Uterus (tissue), 4 donors: Measurements from ENCODE around the gene ITPR1. TPM values are rescaled to one million over a fixed set of nuclear protein-coding genes. Genes with fewer than 3 reads are reported as not detected.
A peak's percentile ranks its signal among the peaks of the same experiment; 100 is the strongest.

Experiments
- DNase-seq, 2 donors: peaks; one replicate each; pipeline ENCODE4 v3.0.0-alpha.2; 2019 to 2020
- H3K27ac ChIP-seq, 2 donors: fragments of 200-600 bp; sonication (generic); 1 replicate in 1 of 2; 2 replicates in 1 of 2; pipeline ENCODE4 v1.5.1; 2016 to 2018
- H3K27me3 ChIP-seq, 2 donors: fragments of 200-600 bp; sonication (generic); one replicate each; pipeline ENCODE4 v1.5.1; 2018 to 2019; ENCODE audit warnings: control low read depth in 1 of 2
- H3K36me3 ChIP-seq, 2 donors: fragments of 200-600 bp; sonication (generic); one replicate each; pipeline ENCODE4 v1.5.1; 2019; ENCODE audit warnings: control low read depth in 1 of 2
- H3K4me1 ChIP-seq, 2 donors: fragments of 200-600 bp; sonication (generic); one replicate each; pipeline ENCODE4 v1.5.1; 2018 to 2019; ENCODE audit warnings: control low read depth in 1 of 2
- H3K4me3 ChIP-seq, 2 donors: fragments of 200-600 bp; sonication (generic); 1 replicate in 1 of 2; 2 replicates in 1 of 2; pipeline ENCODE4 v1.5.1; 2018 to 2019; ENCODE audit warnings: mild to moderate bottlenecking in 1 of 2
- H3K9me3 ChIP-seq, 2 donors: fragments of 200-600 bp; sonication (generic); one replicate each; pipeline ENCODE4 v1.5.1; 2019; ENCODE audit warnings: control low read depth in 1 of 2
- CTCF ChIP-seq, 4 experiments: fragments of 200-600 bp in 2 of 4; fragments of 450-650 bp in 2 of 4; sonication (generic) in 2 of 4; IDR thresholded peaks; one replicate each; pipeline ENCODE4 v1.5.1; 2016 to 2019; ENCODE audit warnings: antibody characterized with exemption in 4 of 4, mild to moderate bottlenecking in 2 of 4, moderate library complexity in 1 of 4
- POLR2A ChIP-seq, 2 donors: fragments of 450-650 bp; IDR thresholded peaks; one replicate each; pipeline ENCODE4 v1.6.1; 2016; ENCODE audit warnings: antibody characterized with exemption in 2 of 2, mild to moderate bottlenecking in 1 of 2, moderate library complexity in 1 of 2
- intact Hi-C: fragments of 100-400 bp; cut with DNase I; formaldehyde crosslinking; loops from one replicate; pipeline ENCODE4 v1.15.1; 2023; ENCODE audit warnings: low total_unique reads
- total RNA-seq, 4 donors: library from RNA; depleted of rRNA in 3 of 4; stranded (reverse); fragments of >200 nt in 3 of 4; gene quantifications; one replicate each; pipeline versions ENCODE4 v1.1.0 to v1.2.4, GENCODE V29; 2014 to 2023
- donor health status: DM: yes; HTN: yes; CAD: no.

The ITPR1 gene
- total RNA-seq, 4 donors from 2014 or later: 98.2 to 224 (median 141) TPM

GRCh38 chr3:4866866-4867265 lies 373.7 kb downstream of the ITPR1 start:
- Histone ChIP-seq H3K4me1 (peaks cover 0 to 6% of the 10 kb centered on the region in 2 donors), H3K36me3 (no peaks in the 10 kb centered on the region), H3K27ac (peak overlapping the region; percentile 92 to 94), H3K4me3 (no peak overlapping the region), H3K9me3 (no peaks in the 10 kb centered on the region), H3K27me3 (no peaks in the 10 kb centered on the region)
- TF ChIP-seq CTCF (IDR thresholded peaks at IDR 0.05) (no peak), POLR2A (IDR thresholded peaks at IDR 0.05) (no peak)
- intact Hi-C loops: no loop called here
- DNase-seq: no peak

- no peaks in the 10 kb centered on the region for H3K36me3 ChIP-seq
- H3K27me3 ChIP-seq: no peaks in the 10 kb centered on the region
- H3K27ac ChIP-seq: no peak overlapping the region
- H3K4me3 ChIP-seq: no peak overlapping the region
- no peak for TF ChIP-seq POLR2A (IDR thresholded peaks at IDR 0.05)
- TF ChIP-seq CTCF (IDR thresholded peaks at IDR 0.05): no peak
- H3K9me3 ChIP-seq: no peaks in the 10 kb centered on the region
- DNase-seq: no peak
- intact Hi-C loops: no loop called here
- no peaks in the 10 kb centered on the region for H3K4me1 ChIP-seq
Observed at GRCh38 chr3:4877173-4877787, 384.1 kb downstream of the ITPR1 start.

GRCh38 chr3:4880850-4881249 lies 387.7 kb downstream of the ITPR1 start:
- no peaks in the 10 kb centered on the region for H3K27me3 ChIP-seq
- no peak overlapping the region for H3K4me3 ChIP-seq
- intact Hi-C loops: no loop called here
- no peaks in the 10 kb centered on the region for H3K9me3 ChIP-seq
- H3K36me3 ChIP-seq: no peaks in the 10 kb centered on the region
- no peaks in the 10 kb centered on the region for H3K4me1 ChIP-seq
- TF ChIP-seq POLR2A (IDR thresholded peaks at IDR 0.05) (no peak), CTCF (IDR thresholded peaks at IDR 0.05) (no peak)
- DNase-seq: no peak
- no peak overlapping the region for H3K27ac ChIP-seq

GRCh38 chr3:4882548-4882947 lies 389.4 kb downstream of the ITPR1 start:
- DNase-seq: no peak
- Histone ChIP-seq H3K27me3 (no peaks in the 10 kb centered on the region), H3K4me1 (no peaks in the 10 kb centered on the region), H3K27ac (no peak overlapping the region), H3K4me3 (no peak overlapping the region), H3K9me3 (no peaks in the 10 kb centered on the region), H3K36me3 (no peaks in the 10 kb centered on the region)
- TF ChIP-seq POLR2A (IDR thresholded peaks at IDR 0.05): no peak
- TF ChIP-seq CTCF (IDR thresholded peaks at IDR 0.05): no peak
- intact Hi-C loops: no loop called here

- no peak for DNase-seq
- intact Hi-C loops: no loop called here
- Histone ChIP-seq H3K27me3 (no peaks in the 10 kb centered on the region), H3K36me3 (no peaks in the 10 kb centered on the region), H3K4me3 (no peak overlapping the region), H3K4me1 (no peaks in the 10 kb centered on the region), H3K9me3 (no peaks in the 10 kb centered on the region), H3K27ac (no peak overlapping the region)
- no peak for TF ChIP-seq POLR2A (IDR thresholded peaks at IDR 0.05)
- TF ChIP-seq CTCF (IDR thresholded peaks at IDR 0.05): no peak
Observed at GRCh38 chr3:4883011-4883410, 389.9 kb downstream of the ITPR1 start.
